Upper lobe of right lung (tissue), 1 donor: ENCODE measurements around the gene LYG2. TPM values are rescaled to one million over a fixed set of nuclear protein-coding genes. Genes with fewer than 3 reads are reported as not detected.
"Not testable (repeated sequence)": the region's sequence is repeated elsewhere in the genome, so short reads cannot be mapped to it uniquely, and the experiment has no call there.

Experiments used
- ATAC-seq: fragments of 200-7000 bp; cut with Tn5 transposase; one replicate; pipeline ENCODE4 v1.9.1; 2020; ENCODE audit warnings: mild to moderate bottlenecking, moderate library complexity
- DNase-seq: peaks from one replicate; pipeline ENCODE4 v3.0.0-alpha.2; 2020
- H3K27ac ChIP-seq: fragments of 200-600 bp; one replicate; pipeline ENCODE4 v1.8.0; 2022
- H3K27me3 ChIP-seq: fragments of 200-600 bp; one replicate; pipeline ENCODE4 v1.8.0; 2022; ENCODE audit warnings: mild to moderate bottlenecking
- H3K36me3 ChIP-seq: fragments of 200-600 bp; one replicate; pipeline ENCODE4 v1.8.0; 2022
- H3K4me1 ChIP-seq: fragments of 200-600 bp; one replicate; pipeline ENCODE4 v1.8.0; 2022
- H3K4me3 ChIP-seq: fragments of 200-600 bp; one replicate; pipeline ENCODE4 v1.8.0; 2022; ENCODE audit warnings: mild to moderate bottlenecking
- H3K9me3 ChIP-seq: fragments of 200-600 bp; one replicate; pipeline ENCODE4 v1.8.0; 2022
- CTCF ChIP-seq: fragments of 200-600 bp; IDR thresholded peaks from one replicate; pipeline ENCODE4 v1.8.0; 2022; ENCODE audit warnings: antibody characterized with exemption
- intact Hi-C: fragments of 100-400 bp; cut with DNase I; formaldehyde crosslinking; loops from one replicate; pipeline ENCODE4 v1.11.0; 2022
- total RNA-seq: library from RNA; stranded (reverse); fragmentation: NEBNext Ultra II Directional; extraction: Animal tissue kit (Norgen Biotek cat#: 25700); gene quantifications from one replicate; pipeline ENCODE4 v1.2.1, GENCODE V29; 2021
- donor health status: DM: no; HTN: yes; CAD: no; lungs with severe emphysema.

Gene LYG2
- total RNA-seq, 1 donor from 2014 or later: not detected

GRCh38 chr2:99256677-99257076, 1.2 kb upstream of the LYG2 start:
- DNase-seq (no peak), ATAC-seq (no peak)
- H3K4me3 ChIP-seq: no peak overlapping the region
- H3K4me1 ChIP-seq: no peaks in the 10 kb centered on the region
- H3K27ac ChIP-seq: no peak overlapping the region
- intact Hi-C loops: no loop called here
- no peaks in the 10 kb centered on the region for H3K36me3 ChIP-seq
- no peaks in the 10 kb centered on the region for H3K9me3 ChIP-seq
- H3K27me3 ChIP-seq: no peaks in the 10 kb centered on the region
- no peak for TF ChIP-seq CTCF

- no peak for ATAC-seq
Measured at GRCh38 chr2:99249951-99250350, 5.5 kb downstream of the LYG2 start.

GRCh38 chr2:99242151-99242550, 13.3 kb downstream of the LYG2 start:
- no peaks in the 10 kb centered on the region for H3K9me3 ChIP-seq
- H3K27me3 ChIP-seq: no peaks in the 10 kb centered on the region
- intact Hi-C loops: no loop called here
- DNase-seq (no peak), ATAC-seq (no peak)
- H3K36me3 ChIP-seq: no peaks in the 10 kb centered on the region
- no peak for TF ChIP-seq CTCF
- H3K4me1 ChIP-seq: no peaks in the 10 kb centered on the region
- no peak overlapping the region for H3K4me3 ChIP-seq
- H3K27ac ChIP-seq: no peak overlapping the region

More at GRCh38 chr2:99249951-99250350, 5.5 kb downstream of the LYG2 start:
- TF ChIP-seq CTCF: no peak
- Histone ChIP-seq H3K9me3 (no peaks in the 10 kb centered on the region), H3K36me3 (no peaks in the 10 kb centered on the region), H3K27ac (no peak overlapping the region), H3K4me1 (no peaks in the 10 kb centered on the region), H3K27me3 (no peaks in the 10 kb centered on the region), H3K4me3 (no peak overlapping the region)
- intact Hi-C loops: no loop called here
- no peak for DNase-seq

GRCh38 chr2:99240431-99240830, 15.0 kb downstream of the LYG2 start:
- no peak for ATAC-seq
- H3K27me3 ChIP-seq: no peaks in the 10 kb centered on the region
- no peaks in the 10 kb centered on the region for H3K36me3 ChIP-seq
- no peak overlapping the region for H3K27ac ChIP-seq
- DNase-seq: no peak
- no peak for TF ChIP-seq CTCF
- intact Hi-C loops: no loop called here
- no peak overlapping the region for H3K4me3 ChIP-seq
- no peaks in the 10 kb centered on the region for H3K4me1 ChIP-seq
- no peaks in the 10 kb centered on the region for H3K9me3 ChIP-seq

GRCh38 chr2:99238599-99238998, 16.9 kb downstream of the LYG2 start:
- Histone ChIP-seq H3K4me1 (no peaks in the 10 kb centered on the region), H3K27me3 (no peaks in the 10 kb centered on the region), H3K9me3 (no peaks in the 10 kb centered on the region), H3K4me3 (no peak overlapping the region), H3K27ac (no peak overlapping the region), H3K36me3 (no peaks in the 10 kb centered on the region)
- DNase-seq: no peak
- no peak for TF ChIP-seq CTCF
- intact Hi-C loops: no loop called here
- no peak for ATAC-seq

GRCh38 chr2:99233177-99233576, 22.3 kb downstream of the LYG2 start:
- DNase-seq, H3K4me3 ChIP-seq, H3K36me3 ChIP-seq, H3K27me3 ChIP-seq, H3K4me1 ChIP-seq, ATAC-seq, intact Hi-C loops, H3K27ac ChIP-seq, H3K9me3 ChIP-seq: not testable (repeated sequence)
